Stimulated activated CD4-positive, alpha-beta T cell treated with anti-CD3 and anti-CD28 coated beads, Interleukin-4, amount 100 ng/mL, for 48 hours (primary cell): ENCODE data around the gene B3GNT8.
"Not testable (repeated sequence)": the region's sequence is repeated elsewhere in the genome, so short reads cannot be mapped to it uniquely, and the experiment has no call there.

Source experiments
- DNase-seq, 2 donors: peaks; one replicate each; pipeline ENCODE4 v3.0.0-alpha.2; 2020; ENCODE audit warnings: low read depth in 2 of 2

The B3GNT8 gene

DNA sequence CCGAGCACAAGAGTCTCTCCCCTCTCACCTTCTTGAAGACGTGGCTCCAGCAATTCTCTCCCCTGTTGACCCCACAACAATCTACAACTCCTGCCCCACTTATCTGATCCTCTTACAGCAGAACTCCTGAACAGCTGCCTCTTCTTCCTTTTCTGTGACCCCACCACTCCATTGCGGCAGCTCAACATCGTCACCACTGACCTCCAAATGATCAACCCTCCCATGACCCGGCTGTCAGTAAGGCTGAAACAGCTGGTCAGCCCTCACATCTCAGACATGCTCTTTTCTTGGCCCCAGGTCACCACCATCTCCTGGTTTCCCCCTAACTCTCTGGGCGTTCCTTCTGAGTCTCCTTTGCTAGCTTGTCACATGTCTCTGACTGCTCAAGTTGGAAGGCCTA is 31.8 kb downstream of the B3GNT8 start:
- DNase-seq, result no peak

DNA sequence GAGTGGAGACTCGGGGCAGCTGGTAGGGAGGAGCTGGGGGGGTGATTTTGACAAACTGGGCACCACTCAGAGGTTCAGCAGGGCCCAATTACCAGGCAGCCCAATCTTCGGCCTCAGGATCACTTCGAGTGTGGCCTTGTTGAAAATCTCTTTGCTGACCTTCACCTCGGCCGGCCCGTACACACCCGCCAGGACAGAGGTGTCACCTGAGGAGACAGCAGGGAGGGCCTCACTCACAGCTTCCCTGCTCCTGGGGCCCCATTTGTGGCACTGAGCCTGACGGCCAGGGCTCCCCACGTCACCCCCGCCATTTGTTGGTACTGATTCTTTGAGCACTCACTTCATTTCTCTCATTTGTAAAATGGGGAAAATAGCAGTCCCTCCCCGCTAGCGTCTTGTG is 34.4 kb downstream of the B3GNT8 start:
- no peak for DNase-seq

DNA sequence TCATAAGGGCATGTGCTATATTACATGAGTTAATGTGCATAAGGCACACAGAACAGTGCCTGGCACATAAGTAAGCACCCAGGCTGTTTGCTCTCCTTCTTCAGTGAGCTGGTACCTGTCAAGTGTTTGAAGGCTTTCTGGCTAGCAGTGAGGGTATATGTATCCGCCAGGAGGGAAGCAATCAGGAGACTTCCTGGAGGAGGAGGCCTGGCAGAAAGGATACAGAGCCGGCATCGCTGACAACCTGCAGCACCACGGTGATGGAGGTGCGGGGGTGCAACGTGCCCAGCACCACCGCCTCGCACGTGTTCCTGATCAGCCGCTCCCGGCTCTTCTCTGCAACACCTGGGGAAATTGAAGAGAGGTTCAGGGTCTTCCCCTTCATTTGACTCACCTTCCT is 35.6 kb downstream of the B3GNT8 start:
- DNase-seq, result no peak

DNA sequence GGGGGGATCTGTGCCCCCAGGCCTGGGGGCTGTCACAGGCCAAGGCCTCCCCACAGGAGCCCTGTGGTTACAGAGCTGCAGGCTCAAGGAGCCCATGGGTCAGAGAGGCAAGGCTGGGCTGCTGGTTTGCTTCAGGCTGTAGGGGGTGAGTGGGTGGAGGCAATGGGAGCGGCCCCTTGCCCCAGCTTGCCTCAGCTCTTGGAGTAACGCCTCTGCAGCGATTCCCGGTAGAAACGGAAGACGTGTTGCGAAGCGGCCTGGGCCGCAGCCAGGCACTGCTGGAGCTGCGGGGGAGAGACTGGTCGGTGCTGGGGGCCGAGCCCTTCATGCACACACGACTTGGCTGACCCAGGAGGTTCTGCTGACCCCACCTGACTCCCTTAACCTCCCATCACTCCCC is 40.7 kb downstream of the B3GNT8 start:
- no peak for DNase-seq

- DNase-seq, result no peak
Measured at GRCh38 chr19:41384351-41384750, 42.8 kb downstream of the B3GNT8 start.

- not testable (repeated sequence) for DNase-seq
Measured at GRCh38 chr19:41381536-41381935, 45.6 kb downstream of the B3GNT8 start.

GRCh38 chr19:41377977-41378709 is 49.0 kb downstream of the B3GNT8 start:
- no peak for DNase-seq

DNA sequence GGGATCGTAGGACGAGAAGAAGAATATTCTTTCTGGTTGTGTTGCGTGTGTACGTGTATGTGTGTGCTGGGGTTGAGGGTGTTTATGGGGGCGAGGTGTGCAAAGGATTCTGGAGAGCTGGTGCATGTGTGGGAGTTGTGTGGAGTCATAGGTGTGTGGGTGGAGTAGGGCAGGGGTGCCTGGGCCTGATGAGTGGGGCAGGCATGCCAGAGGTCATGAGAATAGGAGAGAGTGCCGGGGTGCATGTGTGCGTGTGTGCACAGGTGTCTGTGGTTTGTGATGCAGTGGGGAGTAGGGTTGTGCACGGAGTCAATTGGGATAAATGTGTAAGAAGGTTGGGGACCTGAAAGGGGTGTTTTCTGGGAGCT is 50.2 kb downstream of the B3GNT8 start:
- no peak for DNase-seq

DNA sequence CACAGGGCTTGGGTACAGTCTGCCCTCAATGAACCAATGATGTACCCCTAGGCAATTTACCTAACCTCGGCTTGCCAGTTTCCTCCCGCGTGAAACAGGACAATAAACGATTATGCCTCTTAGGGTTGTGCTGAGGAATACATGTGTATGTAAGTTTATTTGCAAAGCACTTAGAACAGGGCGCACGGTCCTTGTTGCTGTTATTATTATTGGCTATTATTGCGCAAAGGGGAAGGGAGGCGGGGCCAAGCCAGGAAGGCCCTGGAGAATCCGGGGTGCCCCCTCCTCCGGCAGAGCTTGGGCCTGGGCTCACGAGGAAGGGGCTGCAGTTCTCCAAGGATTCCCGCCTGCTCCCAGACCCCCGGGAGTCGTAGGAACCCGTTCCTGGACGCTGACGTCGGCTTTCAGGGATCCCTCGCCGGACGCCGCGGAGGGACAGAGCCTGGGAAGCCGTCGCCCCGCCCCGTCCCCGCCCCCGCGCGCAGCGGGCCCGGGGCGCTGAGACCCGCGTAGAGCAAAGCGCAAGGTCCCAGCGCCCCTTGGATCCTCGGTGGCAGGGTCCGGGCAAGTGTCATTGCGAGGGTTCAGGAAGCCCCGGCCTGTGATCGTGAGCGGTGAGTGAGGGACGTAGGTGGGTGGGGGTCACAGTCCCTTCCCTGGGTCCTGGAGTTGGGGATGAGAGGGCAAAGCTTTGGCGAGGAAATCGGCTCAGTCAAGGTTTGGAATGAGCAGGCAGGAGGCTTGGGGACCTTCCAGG is 50.8 kb downstream of the B3GNT8 start, which contains the start of gene TMEM91:
TSS of gene TMEM91 (plus strand) at position 293 of the 757 bp plus-strand sequence. CDS start 1,777 bp downstream, outside the sequence.
- no peak for DNase-seq
